ENCODE results near the gene VAV2.

The VAV2 gene

GRCh38 chr9:134003237-134003636 is 11.1 kb upstream of the VAV2 start:
- TF ChIP-seq CTCF (IDR thresholded peaks at IDR 0.05; ENCODE audit: low read depth, low read length, missing control alignments): no peak
- H3K4me3 ChIP-seq (ENCODE audit: low read depth, low read length): no peak overlapping the region
- DNase-seq (ENCODE audit: low read depth): no peak

GRCh38 chr9:134002796-134003195 is 10.7 kb upstream of the VAV2 start:
- H3K4me3 ChIP-seq (ENCODE audit: low read depth, low read length): no peak overlapping the region
- DNase-seq (ENCODE audit: low read depth): no peak
- no peak for TF ChIP-seq CTCF (IDR thresholded peaks at IDR 0.05; ENCODE audit: low read depth, low read length, missing control alignments)

GRCh38 chr9:133999851-134000265 is 7.7 kb upstream of the VAV2 start:
- DNase-seq (ENCODE audit: low read depth): no peak
- no peak for TF ChIP-seq CTCF (IDR thresholded peaks at IDR 0.05; ENCODE audit: low read depth, low read length, missing control alignments)
- H3K4me3 ChIP-seq (ENCODE audit: low read depth, low read length): no peak overlapping the region

- no peak for DNase-seq (ENCODE audit: low read depth)
- no peak for TF ChIP-seq CTCF (IDR thresholded peaks at IDR 0.05; ENCODE audit: low read depth, low read length, missing control alignments)
- no peak overlapping the region for H3K4me3 ChIP-seq (ENCODE audit: low read depth, low read length)
Measured at GRCh38 chr9:133998915-133999595, 6.9 kb upstream of the VAV2 start.

DNA sequence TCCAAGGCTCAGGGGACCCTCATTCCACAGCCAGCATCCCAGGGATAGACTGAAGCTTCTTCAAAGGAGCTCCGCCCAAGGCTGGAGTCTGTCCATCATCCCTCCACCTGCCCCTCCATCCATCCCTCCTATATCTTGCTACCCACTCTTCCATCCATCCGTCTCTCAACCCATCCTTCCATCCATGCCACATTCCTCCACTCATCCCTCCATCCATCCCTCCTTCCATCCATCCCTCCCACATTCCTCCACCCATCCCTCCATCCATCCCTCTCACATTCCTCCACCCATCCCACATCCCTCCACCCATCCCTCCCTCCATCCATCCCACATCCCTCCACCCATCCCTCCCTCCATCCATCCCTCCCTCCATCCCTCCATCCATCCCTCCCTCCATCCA is 5.5 kb upstream of the VAV2 start:
- no peak for DNase-seq (ENCODE audit: low read depth)
- H3K4me3 ChIP-seq (ENCODE audit: low read depth, low read length): no peak overlapping the region
- no peak for TF ChIP-seq CTCF (IDR thresholded peaks at IDR 0.05; ENCODE audit: low read depth, low read length, missing control alignments)

- H3K4me3 ChIP-seq (ENCODE audit: low read depth, low read length): no peak overlapping the region
- TF ChIP-seq CTCF (IDR thresholded peaks at IDR 0.05; ENCODE audit: low read depth, low read length, missing control alignments): peak; percentile 16
- DNase-seq (ENCODE audit: low read depth): no peak
Measured at GRCh38 chr9:133996531-133997520, 4.7 kb upstream of the VAV2 start.
